ENCODE data around the gene C1QTNF5.
"Not testable (repeated sequence)": the region's sequence is repeated elsewhere in the genome, so short reads cannot be mapped to it uniquely, and the experiment has no call there.

Gene C1QTNF5

GRCh38 chr11:119340335-119341221 is at the start of gene C1QTNF5:
Gene C1QTNF5 (minus strand): TSS chr11:119340883. CDS start chr11:119340397, 486 bp downstream.
- TF ChIP-seq CTCF (IDR thresholded peaks at IDR 0.05; ENCODE audit: extremely low read depth, missing control alignments) = no peak
- no peak for DNase-seq (ENCODE audit: low spot score)

GRCh38 chr11:119389611-119390254 is 49.0 kb upstream of the C1QTNF5 start:
- TF ChIP-seq CTCF (IDR thresholded peaks at IDR 0.05; ENCODE audit: extremely low read depth, missing control alignments) = no peak
- DNase-seq (ENCODE audit: low spot score) = no peak

- TF ChIP-seq CTCF (IDR thresholded peaks at IDR 0.05; ENCODE audit: extremely low read depth, missing control alignments) = no peak
- DNase-seq (ENCODE audit: low spot score) = no peak
Measured at GRCh38 chr11:119388103-119388502, 47.4 kb upstream of the C1QTNF5 start.

GRCh38 chr11:119384332-119384731 is 43.6 kb upstream of the C1QTNF5 start:
- no peak for DNase-seq (ENCODE audit: low spot score)
- TF ChIP-seq CTCF (IDR thresholded peaks at IDR 0.05; ENCODE audit: extremely low read depth, missing control alignments) = no peak

GRCh38 chr11:119382513-119382912 is 41.8 kb upstream of the C1QTNF5 start:
- not testable (repeated sequence) for DNase-seq (ENCODE audit: low spot score)

GRCh38 chr11:119382101-119382500 is 41.4 kb upstream of the C1QTNF5 start:
- no peak for TF ChIP-seq CTCF (IDR thresholded peaks at IDR 0.05; ENCODE audit: extremely low read depth, missing control alignments)

GRCh38 chr11:119381181-119381988 is 40.7 kb upstream of the C1QTNF5 start, which contains the start of gene USP2:
Gene USP2 (minus strand): TSS chr11:119381690. CDS start chr11:119373480, 8,210 bp downstream.
- DNase-seq (ENCODE audit: low spot score) = peak; percentile 93
- peak; percentile 91 for TF ChIP-seq CTCF (IDR thresholded peaks at IDR 0.05; ENCODE audit: extremely low read depth, missing control alignments)

More at GRCh38 chr11:119382101-119382500, 41.4 kb upstream of the C1QTNF5 start:
- DNase-seq (ENCODE audit: low spot score) = peak; percentile 4
